Liver (tissue), 9 donors: ENCODE data around the gene FGF14. TPM values are rescaled to one million over a fixed set of nuclear protein-coding genes. Genes with fewer than 3 reads are reported as not detected.

ENCODE experiments used
- DNase-seq: peaks from one replicate; pipeline ENCODE4 v3.0.0-alpha.2; 2017; ENCODE audit warnings: low spot score
- H3K27ac ChIP-seq, 2 donors: one replicate each; pipeline ENCODE4 v1.7.0; 2013; ENCODE audit warnings: inconsistent platforms in 2 of 2, low read length in 2 of 2, control low read depth in 1 of 2, low read depth in 1 of 2, mild to moderate bottlenecking in 1 of 2
- H3K27me3 ChIP-seq, 4 donors: one replicate each; pipeline versions ENCODE4 v1.6.1 to v1.7.0; 2013; ENCODE audit warnings: low read length in 3 of 4, inconsistent platforms in 1 of 4, mild to moderate bottlenecking in 1 of 4, moderate library complexity in 1 of 4; ENCODE audit not compliant: control insufficient read depth in 4 of 4, insufficient read depth in 4 of 4
- H3K36me3 ChIP-seq, 4 donors: one replicate each; pipeline versions ENCODE4 v1.6.1 to v1.7.0; 2013; ENCODE audit warnings: low read length in 3 of 4, mild to moderate bottlenecking in 3 of 4, low read depth in 1 of 4, moderate library complexity in 1 of 4; ENCODE audit not compliant: control insufficient read depth in 4 of 4, insufficient read depth in 3 of 4
- H3K4me1 ChIP-seq, 4 donors: one replicate each; pipeline versions ENCODE4 v1.6.1 to v1.7.0; 2013; ENCODE audit warnings: low read length in 3 of 4, mild to moderate bottlenecking in 3 of 4, moderate library complexity in 1 of 4; ENCODE audit not compliant: control insufficient read depth in 4 of 4, insufficient read depth in 4 of 4
- H3K4me3 ChIP-seq, 3 donors: one replicate each; pipeline versions ENCODE4 v1.6.1 to v1.7.0; 2013; ENCODE audit warnings: low read length in 3 of 3, control low read depth in 1 of 3, low read depth in 1 of 3, mild to moderate bottlenecking in 1 of 3
- H3K9ac ChIP-seq, 2 donors: one replicate each; pipeline ENCODE4 v1.7.0; 2013; ENCODE audit warnings: low read length in 2 of 2, mild to moderate bottlenecking in 2 of 2, moderate library complexity in 2 of 2, control low read depth in 1 of 2, low read depth in 1 of 2
- H3K9me3 ChIP-seq, 4 donors: one replicate each; pipeline versions ENCODE4 v1.6.1 to v1.7.0; 2013; ENCODE audit warnings: low read length in 3 of 4; ENCODE audit not compliant: control insufficient read depth in 4 of 4
- ATF3 ChIP-seq: IDR thresholded peaks from 2 replicates; pipeline ENCODE4 v1.6.1; 2016; ENCODE audit warnings: antibody characterized with exemption
- CTCF ChIP-seq: fragments of 150-350 bp; IDR thresholded peaks from 2 replicates; pipeline ENCODE4 v1.5.1; 2017; ENCODE audit warnings: improper control_type of control experiment, low read depth, low read length; ENCODE audit not compliant: missing input control
- EGR1 ChIP-seq, 2 donors: IDR thresholded peaks; 2 replicates each; pipeline ENCODE4 v1.6.1; 2016 to 2018; ENCODE audit warnings: antibody characterized with exemption in 2 of 2, low read depth in 2 of 2
- FOXA1 ChIP-seq: IDR thresholded peaks from 2 replicates; pipeline ENCODE4 v1.6.1; 2016; ENCODE audit warnings: antibody characterized with exemption
- FOXA2 ChIP-seq: IDR thresholded peaks from 2 replicates; pipeline ENCODE4 v1.6.1; 2016; ENCODE audit warnings: antibody characterized with exemption
- GABPA ChIP-seq, 2 donors: IDR thresholded peaks in 1 of 2; conservative IDR thresholded peaks in 1 of 2; 2 replicates each; pipeline ENCODE4 v1.6.1; 2016; ENCODE audit warnings: antibody characterized with exemption in 2 of 2, mild to moderate bottlenecking in 1 of 2, moderate library complexity in 1 of 2
- HNF4A ChIP-seq, 2 donors: conservative IDR thresholded peaks; 2 replicates each; pipeline ENCODE4 v1.6.1; 2016; ENCODE audit warnings: antibody characterized with exemption in 2 of 2, mild to moderate bottlenecking in 2 of 2
- HNF4G ChIP-seq: IDR thresholded peaks from 2 replicates; pipeline ENCODE4 v1.6.1; 2016; ENCODE audit warnings: antibody characterized with exemption
- JUND ChIP-seq, 2 donors: IDR thresholded peaks; 2 replicates each; pipeline ENCODE4 v1.6.1; 2016; ENCODE audit warnings: antibody characterized with exemption in 2 of 2
- NR2F2 ChIP-seq: IDR thresholded peaks from 2 replicates; pipeline ENCODE4 v1.6.1; 2016; ENCODE audit warnings: antibody characterized with exemption
- RAD21 ChIP-seq, 2 donors: IDR thresholded peaks; 2 replicates each; pipeline ENCODE4 v1.6.1; 2016; ENCODE audit warnings: antibody characterized with exemption in 2 of 2, mild to moderate bottlenecking in 2 of 2
- REST ChIP-seq: IDR thresholded peaks from 2 replicates; pipeline ENCODE4 v1.6.1; 2016; ENCODE audit warnings: antibody characterized with exemption, mild to moderate bottlenecking
- RXRA ChIP-seq, 2 donors: IDR thresholded peaks; 2 replicates each; pipeline ENCODE4 v1.6.1; 2017 to 2018; ENCODE audit warnings: antibody characterized with exemption in 2 of 2, mild to moderate bottlenecking in 1 of 2
- SP1 ChIP-seq: IDR thresholded peaks from 2 replicates; pipeline ENCODE4 v1.6.1; 2018; ENCODE audit warnings: antibody characterized with exemption, mild to moderate bottlenecking
- TAF1 ChIP-seq: conservative IDR thresholded peaks from 2 replicates; pipeline ENCODE4 v1.6.1; 2016; ENCODE audit warnings: antibody characterized with exemption, mild to moderate bottlenecking
- YY1 ChIP-seq: IDR thresholded peaks from 2 replicates; pipeline ENCODE4 v1.6.1; 2016; ENCODE audit warnings: antibody characterized with exemption, mild to moderate bottlenecking
- ZBTB33 ChIP-seq: IDR thresholded peaks from 2 replicates; pipeline ENCODE4 v1.6.1; 2016; ENCODE audit warnings: antibody characterized with exemption
- WGBS: extraction: QIAGEN DNeasy Blood & Tissue Kit; methylation state at CpG from one replicate; pipeline ENCODE4 v1.1.7; 2013; 5-methylcytosine and 5-hydroxymethylcytosine counted together
- polyA plus RNA-seq, 2 donors: library from polyadenylated mRNA; stranded (reverse) in 1 of 2; unstranded in 1 of 2; fragments of 200-250 nt in 1 of 2; fragments of >200 nt in 1 of 2; fragmentation: Nextera tagmentation in 1 of 2; extraction: Ambion mirVana in 1 of 2; gene quantifications; one replicate each; pipeline versions ENCODE4 v1.2.1 to v1.2.3, GENCODE V29; 2013 to 2015
- total RNA-seq, 2 donors: library from RNA; depleted of rRNA; stranded (reverse); fragments of >200 nt; gene quantifications; one replicate each; pipeline ENCODE4 v1.2.3, GENCODE V29; 2014
- donor health status: healthy.
- donor health status: healthy.
- donor health status: healthy.
- donor health status: healthy.
- donor health status: healthy.

Gene FGF14
- total and polyA plus RNA-seq, 4 donors, result 0.05 to 3.3 (median 1.0) TPM

- TF ChIP-seq RXRA (IDR thresholded peaks at IDR 0.05), result no peak
- no peak for TF ChIP-seq HNF4G
- no peak for TF ChIP-seq FOXA2
- no peak for TF ChIP-seq FOXA1
- no peak for TF ChIP-seq REST
- no peak for TF ChIP-seq EGR1 (IDR thresholded peaks at IDR 0.05; ENCODE audit: low read depth in 2 of 2)
- TF ChIP-seq NR2F2, result no peak
- TF ChIP-seq ZBTB33, result no peak
- no peak for TF ChIP-seq JUND (IDR thresholded peaks at IDR 0.05)
- no peak for TF ChIP-seq CTCF
- TF ChIP-seq RAD21 (IDR thresholded peaks at IDR 0.05), result no peak
- TF ChIP-seq SP1, result no peak
- H3K4me1 ChIP-seq, result peaks cover 0 to 2% (median 0%) of the 10 kb centered on the region in 4 donors
- H3K27ac ChIP-seq, result no peak overlapping the region
- H3K27me3 ChIP-seq, result no peaks in the 10 kb centered on the region
- no peak for DNase-seq
- no peaks in the 10 kb centered on the region for H3K36me3 ChIP-seq
- no peak overlapping the region for H3K4me3 ChIP-seq
- H3K9me3 ChIP-seq, result no peaks in the 10 kb centered on the region
- no peak overlapping the region for H3K9ac ChIP-seq
These were observed 57.4 kb downstream of the FGF14 start for GRCh38 chr13:102344410-102344809.

- H3K4me1 ChIP-seq, result peaks cover 0 to 3% (median 1%) of the 10 kb centered on the region in 4 donors
- H3K27ac ChIP-seq, result no peak overlapping the region
- no peaks in the 10 kb centered on the region for H3K9me3 ChIP-seq
- no peak for DNase-seq
- H3K36me3 ChIP-seq, result no peaks in the 10 kb centered on the region
- no peaks in the 10 kb centered on the region for H3K27me3 ChIP-seq
- H3K9ac ChIP-seq, result no peak overlapping the region
- TF ChIP-seq TAF1 (no peak), SP1 (no peak), NR2F2 (no peak), GABPA (IDR thresholded peaks at IDR 0.05 in 1 of 2, conservative IDR thresholded peaks at IDR 0.05 in 1 of 2) (no peak), ATF3 (no peak), RXRA (IDR thresholded peaks at IDR 0.05) (no peak), FOXA1 (no peak), FOXA2 (no peak), JUND (IDR thresholded peaks at IDR 0.05) (no peak), ZBTB33 (no peak), YY1 (no peak), RAD21 (IDR thresholded peaks at IDR 0.05) (no peak), HNF4A (conservative IDR thresholded peaks at IDR 0.05) (no peak)
- H3K4me3 ChIP-seq, result no peak overlapping the region
- 79% methylated on average over 8 of the region's 8 CpGs for WGBS
These were observed 68.3 kb downstream of the FGF14 start for GRCh38 chr13:102333320-102334198.
